ENCODE data around the gene KLF12.
A peak's percentile ranks its signal among the peaks of the same experiment; 100 is the strongest.

The KLF12 gene

DNA sequence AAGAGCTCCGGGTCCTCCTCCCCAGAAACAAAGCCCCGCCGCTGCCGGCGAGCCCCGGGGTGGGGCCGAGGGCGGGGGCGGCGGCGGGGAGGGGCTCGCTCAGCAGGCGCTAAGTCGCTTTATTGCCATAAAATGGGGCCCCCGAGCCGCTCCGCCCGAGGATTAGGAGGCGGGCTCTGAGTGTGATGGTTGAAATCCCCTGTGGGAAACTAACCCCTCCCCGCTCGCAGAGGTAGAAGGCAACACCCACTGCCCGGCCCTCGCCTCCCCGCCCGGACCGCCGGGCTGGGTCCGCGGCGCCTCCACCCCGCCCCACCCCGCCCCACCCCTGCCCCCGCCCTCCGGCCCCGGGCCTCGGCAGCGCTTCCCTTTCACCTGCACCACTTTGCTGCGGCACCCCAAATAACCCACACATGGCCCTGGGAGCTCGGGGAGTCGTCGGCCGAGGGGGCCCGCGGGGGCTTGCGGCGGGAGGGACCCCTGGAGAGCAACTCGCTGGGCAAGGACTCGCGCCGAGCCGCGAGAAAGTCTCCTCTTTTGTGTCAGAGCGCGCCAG lies at the start of gene KLF12:
Gene KLF12 (minus strand): TSS at position 184 of the 556 bp plus-strand sequence.
- peak; percentile 95 for DNase-seq

DNA sequence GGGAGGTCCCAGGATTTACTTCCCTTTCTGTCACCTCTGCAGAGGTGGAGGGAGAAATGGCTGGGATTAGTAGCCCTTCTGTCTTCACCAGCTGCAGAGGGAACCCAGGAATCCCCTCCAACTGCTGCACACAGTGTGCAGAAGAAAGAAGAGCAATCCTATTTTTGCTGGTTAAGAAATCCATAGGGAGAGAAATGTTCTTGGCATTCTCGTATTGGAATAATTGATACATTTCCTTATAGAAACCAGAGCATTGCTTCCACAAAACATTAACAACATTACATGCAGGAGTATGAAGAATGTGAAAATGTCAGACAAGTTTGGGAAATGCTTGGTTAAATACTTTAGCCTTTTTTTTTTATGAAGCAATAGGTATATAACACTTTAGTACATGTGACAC lies 48.3 kb upstream of the KLF12 start:
- no peak for DNase-seq

DNA sequence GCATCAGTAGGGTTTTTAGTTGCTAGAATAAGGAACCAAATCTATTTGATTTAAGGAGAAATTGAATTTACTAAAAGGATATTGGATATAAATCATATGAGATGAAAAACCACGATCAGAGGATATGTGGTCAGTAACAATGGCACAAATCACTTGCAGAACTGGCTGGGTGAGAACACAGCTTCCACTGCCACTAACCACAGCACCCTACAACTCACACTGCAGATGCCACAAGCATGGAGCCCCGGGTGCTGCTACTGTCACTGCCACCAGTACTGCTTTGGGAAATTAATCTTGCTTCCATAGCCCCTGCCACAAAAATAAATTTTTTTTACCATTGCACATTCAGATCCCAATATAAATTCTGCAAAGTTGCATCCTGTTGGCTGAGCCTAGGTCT lies 40.6 kb upstream of the KLF12 start:
- DNase-seq, result no peak

DNA sequence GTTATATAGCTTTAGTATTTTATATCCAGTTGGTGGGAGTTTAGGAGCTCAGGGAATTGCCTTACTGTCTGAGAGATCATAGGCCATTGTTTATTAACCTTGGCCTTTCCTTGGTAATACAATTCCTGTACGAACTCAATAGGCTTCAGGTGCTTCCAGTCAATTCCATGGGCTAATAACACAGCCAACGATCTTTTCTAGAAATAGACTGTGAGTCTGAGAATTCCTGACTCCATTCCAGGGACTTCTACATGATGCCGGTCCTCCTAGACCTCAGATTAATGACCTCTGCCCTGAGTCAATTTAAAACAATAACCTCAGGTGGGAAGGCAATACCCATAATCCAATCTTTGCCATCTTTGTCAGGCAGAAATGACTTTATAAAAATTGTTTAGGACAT lies 39.6 kb upstream of the KLF12 start:
- no peak for DNase-seq

DNA sequence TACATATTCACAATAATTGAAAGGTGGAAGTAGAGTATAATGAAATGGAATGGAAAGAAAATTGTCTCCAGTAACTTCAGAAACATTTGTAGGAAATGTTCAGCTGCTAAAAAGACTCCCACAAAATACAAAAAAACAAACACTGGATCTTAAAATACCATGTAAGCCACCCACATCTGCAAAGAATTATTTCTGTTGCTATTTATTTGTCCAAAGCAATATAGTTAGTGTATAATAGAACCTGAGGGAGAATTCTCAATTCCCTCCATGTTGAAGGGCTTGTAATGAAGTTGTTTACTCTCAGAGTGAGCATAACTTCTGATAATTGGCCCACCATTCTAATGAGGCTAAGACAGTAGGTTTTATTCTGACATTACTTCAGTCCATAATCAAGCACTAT lies 37.4 kb upstream of the KLF12 start:
- DNase-seq, result no peak

DNA sequence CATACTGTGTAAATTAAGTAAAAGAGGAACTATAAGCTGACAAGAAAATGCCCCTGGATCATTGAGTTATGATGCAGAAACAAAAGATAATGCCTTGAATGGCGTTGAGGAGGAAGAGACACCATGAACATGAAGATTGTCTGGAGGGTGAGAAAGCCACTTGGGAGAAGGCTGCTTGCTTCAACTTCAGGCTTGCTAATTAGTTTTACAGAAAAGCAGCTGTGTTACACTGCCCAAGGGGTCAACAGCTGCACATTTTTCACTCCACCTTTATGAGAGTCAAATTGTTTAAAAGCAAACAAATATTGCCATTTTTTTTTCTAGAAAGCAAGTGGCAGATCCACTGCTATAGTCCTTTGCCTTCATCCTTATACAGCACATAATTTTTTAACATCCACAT lies 35.5 kb upstream of the KLF12 start:
- DNase-seq, result no peak

DNA sequence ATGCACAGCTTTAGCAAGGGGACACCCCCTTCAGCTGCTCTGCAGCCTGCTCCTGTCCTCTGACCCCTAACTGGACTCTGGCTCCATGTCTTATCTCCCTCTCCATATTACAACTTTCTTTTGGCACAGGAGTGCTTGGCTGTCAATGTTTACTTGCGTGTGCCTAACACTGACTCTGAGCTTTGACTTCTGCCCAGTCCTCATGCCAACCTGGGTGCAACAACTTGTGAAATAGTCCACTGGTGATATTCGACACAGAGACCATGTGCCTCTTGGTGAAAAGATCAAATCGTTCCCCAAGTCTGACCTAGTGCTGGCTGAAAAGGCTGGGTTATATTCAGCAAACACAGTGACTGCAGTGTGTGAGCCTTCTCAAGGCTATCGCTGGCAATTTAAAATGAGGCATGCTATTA lies 34.1 kb upstream of the KLF12 start:
- DNase-seq, result no peak

DNA sequence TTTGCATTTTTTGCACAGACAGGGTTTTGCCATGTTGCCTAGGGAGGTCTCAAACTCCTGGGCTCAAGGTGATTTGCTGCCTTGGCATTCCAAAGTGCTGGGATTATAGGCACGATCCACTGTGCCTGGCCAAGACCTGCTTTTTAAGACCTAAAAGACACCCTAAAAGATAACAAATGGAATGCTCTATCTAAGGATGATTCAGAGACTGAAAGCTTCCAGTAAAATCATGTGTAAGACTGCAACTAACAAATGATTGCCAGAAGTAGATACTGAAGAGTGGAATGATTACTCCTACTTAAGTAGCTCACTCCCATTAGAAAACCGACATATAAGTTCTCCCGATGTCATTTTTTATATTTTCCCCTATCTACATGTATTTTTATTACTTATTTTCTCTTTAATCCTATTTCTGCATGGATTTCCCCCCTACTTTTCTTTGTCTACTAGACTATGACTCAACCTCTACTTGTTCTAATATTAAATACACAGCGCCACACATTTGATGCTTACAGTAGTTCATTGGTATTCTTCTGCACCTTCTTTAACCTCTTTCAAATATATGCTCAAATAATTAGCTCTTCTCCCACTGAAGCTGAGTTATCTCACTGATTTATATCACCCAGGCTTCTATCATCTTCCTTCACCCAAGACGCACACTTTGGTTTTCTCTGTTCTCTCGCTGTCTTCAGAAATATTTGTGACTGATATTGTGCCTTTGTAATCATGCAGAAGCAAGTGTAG lies 32.2 kb upstream of the KLF12 start:
- no peak for DNase-seq

DNA sequence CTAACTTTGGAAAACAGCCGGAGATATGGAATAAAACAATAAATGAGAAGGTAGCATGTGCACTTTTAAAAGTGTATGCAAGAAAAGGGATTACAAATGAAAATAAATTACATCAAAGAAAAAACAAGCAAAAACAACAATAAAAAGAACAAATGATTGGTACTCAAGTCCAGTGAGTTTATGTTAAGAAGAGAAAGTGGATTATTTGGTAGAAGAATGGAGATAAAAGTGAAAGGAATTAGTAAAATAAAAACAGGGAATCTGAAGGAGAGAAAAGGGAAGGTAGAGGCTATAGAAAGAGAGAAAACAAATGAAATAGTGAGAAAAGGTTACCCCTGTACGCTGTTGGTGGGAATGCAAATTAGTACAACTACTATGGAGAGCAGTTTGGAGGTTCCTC lies 28.6 kb upstream of the KLF12 start:
- DNase-seq, result no peak

DNA sequence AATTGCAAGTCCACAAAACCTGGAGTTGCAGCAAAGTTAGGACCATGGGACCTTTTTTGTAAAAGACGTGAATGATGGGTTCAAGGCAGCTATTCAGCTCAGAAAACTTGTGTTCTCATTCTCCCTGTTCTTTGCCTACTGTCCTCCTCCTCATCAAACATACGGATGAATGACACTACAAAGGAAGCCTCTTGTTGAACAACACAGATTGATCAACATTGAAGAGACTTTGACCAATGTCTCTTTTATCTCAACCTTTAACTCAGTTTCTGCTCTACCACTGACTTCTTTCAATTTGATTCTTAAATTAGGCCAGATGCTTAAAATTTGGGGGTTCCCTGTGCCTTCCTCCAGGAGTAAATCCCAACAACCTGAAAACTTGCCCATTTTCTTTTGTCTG lies 27.9 kb upstream of the KLF12 start:
- DNase-seq, result no peak

DNA sequence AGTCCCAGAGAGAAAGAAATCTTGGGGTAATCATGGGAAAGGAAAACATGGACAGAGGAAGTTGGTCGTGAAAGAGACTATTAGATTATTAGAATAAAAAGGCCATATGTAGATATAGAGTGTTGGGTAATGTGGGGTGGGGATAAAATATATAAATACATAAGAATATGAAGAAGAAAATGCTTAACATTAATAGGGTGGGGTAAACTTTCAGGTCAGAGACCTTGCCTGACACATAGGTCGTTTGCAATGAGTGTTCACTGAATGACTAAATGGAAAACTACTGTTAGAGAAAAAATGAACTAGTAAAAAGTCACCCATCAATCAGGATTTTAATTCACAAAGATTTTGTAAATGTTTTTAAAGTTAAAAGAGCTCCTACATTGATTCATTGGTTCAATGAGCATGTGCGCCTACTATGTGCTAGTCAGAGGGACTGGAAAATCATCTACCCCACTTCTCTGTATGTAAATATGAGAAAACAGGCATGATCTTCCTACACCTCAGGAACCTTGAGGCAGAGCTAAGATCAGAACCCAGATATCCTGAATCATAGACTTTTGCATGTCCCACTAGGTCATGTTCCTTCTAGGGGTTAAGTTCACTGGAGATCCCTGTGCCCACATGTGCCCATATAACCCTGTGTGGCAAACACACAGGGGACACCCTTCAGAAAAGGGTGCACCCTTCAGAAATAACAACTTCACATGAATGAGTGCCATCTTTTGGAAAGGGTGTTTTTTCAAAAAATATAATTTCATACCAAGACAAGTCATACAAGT lies 24.6 kb upstream of the KLF12 start:
- DNase-seq, result no peak

DNA sequence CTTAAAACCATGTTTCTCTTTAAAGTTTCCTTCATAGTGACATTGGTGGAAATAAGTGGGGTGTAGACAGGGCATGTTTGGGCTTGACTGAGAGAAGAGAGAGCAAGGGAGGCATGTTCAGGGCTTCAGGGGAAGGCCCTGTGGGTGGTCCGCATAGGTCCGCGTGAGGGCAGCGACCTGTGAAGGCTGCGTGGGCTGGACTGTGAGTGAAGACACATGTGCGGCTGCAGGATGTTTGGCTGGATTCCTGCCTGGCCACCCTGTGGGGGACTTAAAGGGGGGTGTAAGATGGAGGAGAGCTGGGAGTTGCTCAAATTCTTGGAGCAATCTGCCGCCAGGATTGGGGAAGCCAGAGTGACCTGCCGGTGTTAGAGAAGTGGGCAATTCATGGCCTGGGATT lies 23.8 kb upstream of the KLF12 start:
- DNase-seq, result no peak

DNA sequence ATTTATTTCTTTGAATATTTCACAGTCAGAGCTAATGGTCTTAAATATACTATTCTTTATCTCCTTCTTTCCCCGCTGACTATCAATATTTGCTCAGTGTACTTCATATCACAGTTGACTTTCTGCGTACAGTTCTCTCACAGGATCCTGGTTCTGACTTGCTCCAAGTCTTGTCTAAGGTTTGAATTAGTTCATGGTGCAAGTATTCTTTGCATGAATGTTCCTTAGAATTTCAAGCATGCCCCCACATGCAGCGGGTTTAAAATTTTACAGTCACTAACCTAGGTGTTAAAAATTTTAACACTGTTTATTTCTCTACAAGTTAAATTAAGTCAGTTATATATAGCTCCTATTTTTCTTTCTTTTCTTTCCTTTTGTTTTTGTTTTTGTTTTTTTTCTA lies 20.8 kb upstream of the KLF12 start:
- DNase-seq, result no peak

DNA sequence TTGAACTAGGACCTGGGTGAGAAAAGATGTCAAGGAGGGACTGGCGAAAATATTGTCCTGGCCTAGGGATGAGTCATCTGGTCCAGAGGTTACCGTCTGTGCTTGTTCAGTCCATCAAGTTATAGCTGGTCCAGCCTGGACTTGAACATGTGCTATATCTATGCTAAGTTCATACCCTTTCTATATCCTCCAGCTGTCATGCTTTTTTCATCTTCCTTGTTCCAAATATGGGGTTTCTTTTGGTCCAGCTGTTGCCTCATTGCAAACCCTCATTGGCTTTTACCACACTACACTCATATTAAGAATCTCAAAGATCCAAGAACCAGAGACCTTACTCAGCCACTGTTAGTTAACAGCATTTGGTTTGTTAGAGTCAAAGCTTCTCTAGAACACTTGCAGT lies 19.1 kb upstream of the KLF12 start:
- no peak for DNase-seq

DNA sequence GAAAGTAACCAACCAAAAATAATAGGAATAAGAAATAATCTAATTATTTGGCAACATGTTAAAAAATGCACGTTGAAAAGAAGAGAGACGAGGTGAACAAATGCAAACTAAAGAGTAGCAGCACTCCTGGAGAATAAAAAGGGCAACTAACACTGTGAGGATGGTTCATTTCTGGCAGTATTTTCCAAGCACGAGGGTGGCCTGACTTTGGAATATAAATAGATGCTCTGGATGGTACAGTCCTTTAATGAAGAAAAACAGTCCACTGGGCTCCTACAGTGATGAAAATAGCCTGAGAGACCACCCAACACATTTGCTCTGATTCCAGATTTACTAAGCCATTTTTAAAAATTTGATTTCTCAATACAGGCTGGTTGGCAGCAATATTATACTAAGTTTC lies 17.7 kb upstream of the KLF12 start:
- DNase-seq, result no peak

DNA sequence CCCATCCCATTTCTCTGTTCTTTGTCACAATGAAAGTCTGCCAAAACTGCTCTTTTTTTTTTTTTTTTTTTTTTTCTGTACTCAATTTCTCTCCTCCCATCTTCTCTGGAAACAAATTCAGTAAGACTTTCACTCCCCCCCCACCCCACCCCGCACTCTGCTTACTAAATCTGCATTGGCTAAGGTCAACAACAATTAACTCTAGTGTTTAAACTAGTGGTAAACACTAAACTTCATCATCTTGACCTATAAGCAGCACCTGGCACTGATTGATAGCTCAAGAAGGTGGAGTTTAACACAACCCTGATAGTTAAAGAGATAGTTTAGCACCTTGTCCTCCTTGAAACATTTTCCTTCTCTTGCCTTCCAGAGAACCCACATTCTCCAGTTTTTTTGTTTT lies 14.1 kb upstream of the KLF12 start:
- DNase-seq, result no peak

DNA sequence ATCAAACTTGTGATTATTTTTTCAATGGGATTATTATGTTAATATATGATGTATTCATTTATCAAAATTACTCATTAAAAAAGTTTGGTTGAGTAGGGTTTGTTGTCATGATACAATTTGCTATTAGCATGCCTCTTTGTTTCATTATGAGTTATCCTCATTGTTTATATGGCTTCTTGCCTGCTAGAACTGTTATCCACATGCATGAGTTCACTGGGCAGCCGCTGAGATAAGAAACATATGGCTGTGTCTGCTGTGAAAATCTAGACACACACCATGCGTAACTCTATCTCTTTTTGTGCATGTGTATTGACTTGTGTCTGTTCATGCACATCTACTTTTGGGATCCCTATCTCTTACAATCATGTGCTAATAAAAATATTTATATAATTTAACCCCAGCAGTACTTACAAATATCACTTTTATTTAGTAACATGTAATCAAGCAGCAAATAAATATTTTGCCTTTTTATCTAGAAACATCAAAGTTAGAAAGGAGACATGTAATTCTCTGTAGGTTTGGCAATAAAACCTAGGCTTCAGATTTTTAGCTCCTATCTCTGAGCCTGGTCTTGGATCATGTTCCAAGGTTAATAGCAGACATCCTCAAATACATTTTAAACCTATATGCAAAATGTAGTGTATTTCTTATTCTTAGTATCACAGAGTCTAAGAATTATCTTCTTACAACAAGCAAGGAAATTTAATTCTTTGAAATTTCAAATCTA lies 11.2 kb upstream of the KLF12 start:
- no peak for DNase-seq

DNA sequence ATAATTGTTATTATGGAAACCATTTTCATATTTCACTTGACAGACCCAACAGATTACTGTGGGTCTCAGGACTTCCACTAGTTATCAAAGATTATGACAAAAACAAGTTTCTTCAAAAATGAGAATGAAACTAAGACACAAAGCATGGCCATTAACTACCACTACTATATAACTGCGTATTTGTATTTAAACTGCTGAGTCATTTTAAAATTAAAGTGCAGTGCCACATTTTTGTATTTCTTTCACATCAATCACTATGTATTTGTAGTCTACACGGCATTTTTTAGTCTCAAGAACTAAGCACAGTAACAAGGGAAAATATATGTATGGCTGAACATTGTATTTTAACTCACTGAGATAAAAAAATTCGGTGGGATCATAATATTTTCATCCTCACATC lies 10.1 kb upstream of the KLF12 start:
- no peak for DNase-seq

DNA sequence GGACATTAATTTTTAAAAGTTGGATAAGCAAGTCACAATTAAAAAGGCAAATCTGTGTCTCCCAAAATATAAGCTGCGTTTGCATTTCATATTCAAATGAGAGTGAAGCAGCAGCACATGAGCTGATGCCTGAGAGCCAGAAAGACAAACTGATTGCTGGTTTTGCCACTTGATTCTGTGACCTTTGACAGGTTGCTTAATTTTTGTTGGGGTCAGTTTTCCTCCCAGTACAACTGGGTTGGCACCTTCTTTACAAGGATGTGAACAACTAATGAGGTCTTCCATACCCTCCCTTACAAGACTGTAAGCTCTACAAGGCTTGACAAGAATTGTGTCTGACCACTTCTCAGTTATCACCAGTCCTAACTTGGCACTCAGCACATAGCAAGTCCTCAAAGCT lies 8.1 kb upstream of the KLF12 start:
- DNase-seq, result no peak

DNA sequence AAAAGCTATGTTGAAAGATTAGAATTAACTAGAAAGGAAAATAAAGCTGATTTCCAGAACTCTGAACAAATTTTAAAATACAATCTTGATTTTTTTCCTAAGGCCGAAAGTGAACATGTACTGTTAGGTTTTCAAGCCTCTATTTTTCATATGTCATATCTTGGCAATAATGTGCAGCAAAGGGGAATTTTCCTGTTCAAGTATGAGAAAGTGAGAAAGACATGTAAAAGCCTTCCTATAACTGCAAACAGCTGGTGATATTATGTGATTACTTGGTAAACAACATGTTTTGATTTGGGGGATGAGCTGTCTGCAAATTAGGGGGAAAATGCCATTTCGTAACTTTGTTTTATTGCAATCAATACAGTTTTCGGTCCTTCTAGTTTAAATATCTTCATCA lies 4.0 kb upstream of the KLF12 start:
- DNase-seq, result no peak

DNA sequence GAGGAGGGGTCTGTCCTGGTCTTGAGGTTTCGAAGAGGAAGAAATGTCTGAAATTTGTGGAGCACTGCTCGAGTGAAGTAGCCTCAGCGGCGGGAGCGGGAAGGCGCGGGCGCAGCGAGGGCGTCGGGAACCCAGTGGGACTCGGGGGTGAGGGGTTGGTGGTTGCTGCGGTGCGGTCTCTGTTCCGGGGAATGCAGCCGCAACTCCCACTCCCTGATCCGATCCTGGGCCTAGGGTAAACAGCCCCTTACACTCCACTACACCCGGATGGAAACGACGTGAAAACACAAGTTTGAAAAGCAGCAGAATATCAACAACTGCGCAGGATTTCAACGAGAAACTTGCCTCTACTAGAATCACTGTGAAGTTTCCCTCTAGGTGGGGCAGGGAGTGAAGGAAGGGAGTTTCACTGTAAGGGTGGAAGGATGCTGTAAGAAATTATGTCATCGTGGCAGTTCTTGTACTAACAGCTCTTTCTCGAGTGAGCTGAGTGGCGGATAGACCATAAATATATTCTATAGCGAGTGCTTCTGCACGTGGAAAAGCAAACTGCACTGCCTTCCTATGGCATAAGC lies 2.0 kb upstream of the KLF12 start:
- peak; percentile 65 for DNase-seq

DNA sequence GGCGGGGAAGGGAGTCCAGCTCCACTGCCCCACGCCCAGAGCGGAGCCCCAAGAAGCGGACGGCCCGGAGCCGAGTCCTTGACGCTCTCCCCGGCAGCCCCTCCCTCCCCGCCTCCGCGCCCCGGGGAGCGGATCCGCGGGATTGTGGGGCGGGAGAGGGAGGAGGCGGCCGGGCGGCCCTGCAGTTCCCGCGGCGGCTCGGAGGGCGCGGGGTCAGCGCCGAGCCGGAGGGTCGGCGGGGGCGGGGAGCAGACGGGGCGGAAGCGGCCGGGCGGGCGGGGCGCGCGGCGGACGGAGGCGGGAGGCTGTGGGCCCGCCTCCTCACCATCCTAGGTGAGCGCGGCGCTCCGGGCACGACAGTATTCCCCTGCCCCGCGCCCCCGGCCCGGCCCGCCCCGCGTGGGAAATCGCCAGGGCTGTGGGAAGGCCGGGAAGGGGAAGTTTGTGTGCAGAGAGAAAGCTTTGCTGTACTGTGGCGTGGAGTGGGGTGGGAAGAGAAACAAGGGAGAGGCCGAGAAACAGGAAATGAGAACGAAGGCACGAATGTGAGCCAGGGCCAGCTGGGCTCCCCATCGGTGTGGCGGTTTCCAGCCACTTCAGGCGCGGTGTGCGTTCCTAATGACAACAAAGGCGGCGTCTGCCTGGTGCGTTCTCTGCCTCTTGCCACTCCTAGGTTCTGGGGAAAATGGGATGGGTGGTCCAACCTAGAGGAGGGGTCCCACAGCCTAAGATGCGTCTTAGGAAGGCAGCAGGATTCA lies 1.3 kb upstream of the KLF12 start:
- peak; percentile 89 for DNase-seq

All from NCI-H526 treated with DMSO at 0.1 percent for 48 hours (cell line).